Stimulated activated CD8-positive, alpha-beta memory T cell treated with anti-CD3 and anti-CD28 coated beads, Interleukin-4, amount 100 ng/mL, for 24 hours (primary cell): ENCODE measurements around the gene BCAS3.
"Not testable (repeated sequence)": the region's sequence is repeated elsewhere in the genome, so short reads cannot be mapped to it uniquely, and the experiment has no call there.

Experiments
- DNase-seq: peaks from one replicate; pipeline ENCODE4 v3.0.0-alpha.2; 2020; ENCODE audit warnings: low read depth

BCAS3 gene

GRCh38 chr17:61340431-61341209 is 663.0 kb downstream of the BCAS3 start:
- no peak for DNase-seq

GRCh38 chr17:61343576-61343975 is 665.9 kb downstream of the BCAS3 start:
- DNase-seq, result no peak

GRCh38 chr17:61345061-61345460 is 667.4 kb downstream of the BCAS3 start:
- no peak for DNase-seq

- DNase-seq, result no peak
Observed at GRCh38 chr17:61345825-61346666, 668.4 kb downstream of the BCAS3 start.

GRCh38 chr17:61349350-61349749 is 671.7 kb downstream of the BCAS3 start:
- DNase-seq, result no peak

GRCh38 chr17:61351745-61352407 is 674.2 kb downstream of the BCAS3 start:
- no peak for DNase-seq

- DNase-seq, result no peak
Observed at GRCh38 chr17:61352408-61352770, 674.7 kb downstream of the BCAS3 start.

- no peak for DNase-seq
Observed at GRCh38 chr17:61352781-61353491, 675.3 kb downstream of the BCAS3 start.

GRCh38 chr17:61353615-61354014 is 676.0 kb downstream of the BCAS3 start:
- no peak for DNase-seq

GRCh38 chr17:61354895-61355874 is 677.5 kb downstream of the BCAS3 start:
- no peak for DNase-seq

- not testable (repeated sequence) for DNase-seq
Observed at GRCh38 chr17:61357061-61357460, 679.4 kb downstream of the BCAS3 start.

- not testable (repeated sequence) for DNase-seq
Observed at GRCh38 chr17:61359513-61359912, 681.9 kb downstream of the BCAS3 start.

- DNase-seq, result no peak
Observed at GRCh38 chr17:61360318-61360943, 682.8 kb downstream of the BCAS3 start.

- no peak for DNase-seq
Observed at GRCh38 chr17:61361084-61361483, 683.4 kb downstream of the BCAS3 start.

GRCh38 chr17:61362396-61362795 is 684.7 kb downstream of the BCAS3 start:
- DNase-seq, result no peak

GRCh38 chr17:61362852-61363600 is 685.4 kb downstream of the BCAS3 start:
- DNase-seq, result no peak

GRCh38 chr17:61363601-61364462 is 686.2 kb downstream of the BCAS3 start:
- no peak for DNase-seq

- DNase-seq, result no peak
Observed at GRCh38 chr17:61364463-61364846, 686.8 kb downstream of the BCAS3 start.
